Activated CD4-positive, alpha-beta T cell treated with anti-CD3 and anti-CD28 coated beads for 1 hour (primary cell): ENCODE results near the gene PCMTD2.
A peak's percentile ranks its signal among the peaks of the same experiment; 100 is the strongest.
"Not testable (repeated sequence)": the region's sequence is repeated elsewhere in the genome, so short reads cannot be mapped to it uniquely, and the experiment has no call there.

ENCODE experiments used
- DNase-seq: peaks from one replicate; pipeline ENCODE4 v3.0.0-alpha.2; 2020

The PCMTD2 gene

DNA sequence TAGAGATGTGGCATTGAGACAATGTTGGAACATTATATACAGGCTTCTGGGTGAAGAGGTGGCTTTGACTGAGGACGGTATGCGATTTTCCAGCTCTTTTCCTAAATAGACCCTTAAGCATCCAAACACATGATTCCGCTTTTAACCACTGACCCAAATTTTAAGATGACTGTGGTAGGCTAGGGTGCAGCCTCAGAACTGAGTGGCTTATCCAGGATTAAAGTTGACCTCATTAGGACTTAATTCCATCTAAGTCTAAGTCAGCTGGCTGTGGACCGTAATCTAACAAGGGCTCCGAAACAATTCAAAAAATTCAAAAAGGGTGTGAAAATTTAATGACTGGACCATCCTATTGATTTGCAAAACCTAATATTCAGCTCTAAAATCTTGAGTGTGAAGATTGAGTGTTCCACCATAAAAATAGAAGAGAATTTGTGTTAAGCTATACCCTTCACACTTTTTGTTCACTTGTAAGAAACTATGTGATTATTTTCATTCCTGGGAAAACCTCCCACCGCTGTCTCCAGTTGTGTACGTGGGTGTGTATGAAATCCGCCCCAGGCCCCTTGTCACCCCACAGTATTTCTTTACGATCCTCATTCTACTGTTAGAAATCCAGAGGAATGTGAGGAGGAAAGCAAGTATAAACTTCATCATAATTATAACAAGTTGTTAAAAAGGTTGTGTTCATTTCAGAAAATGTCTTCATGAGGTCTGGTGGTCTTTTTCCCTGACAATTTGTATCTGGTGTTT, 2.7 kb downstream of the PCMTD2 start:
- DNase-seq: no peak

DNA sequence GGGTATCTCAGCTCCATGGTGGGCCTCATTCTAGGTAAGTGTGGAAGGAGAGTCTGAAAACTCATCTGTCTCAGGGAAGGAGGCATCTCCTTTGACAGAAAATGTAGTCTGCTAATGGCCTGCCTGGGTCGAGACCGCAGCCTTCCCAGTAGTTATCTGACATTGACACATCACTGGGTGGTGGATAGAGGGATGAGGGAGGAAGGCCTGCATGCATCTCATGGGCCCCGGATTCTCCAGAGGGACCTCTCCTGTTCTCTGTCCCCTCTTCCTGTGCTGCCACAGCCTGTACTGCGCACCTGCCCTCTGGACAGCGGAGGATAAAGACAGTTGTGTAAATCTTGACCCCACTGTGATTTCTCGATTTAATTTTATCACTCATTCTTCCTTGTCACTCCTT, 4.7 kb downstream of the PCMTD2 start:
- no peak for DNase-seq

DNA sequence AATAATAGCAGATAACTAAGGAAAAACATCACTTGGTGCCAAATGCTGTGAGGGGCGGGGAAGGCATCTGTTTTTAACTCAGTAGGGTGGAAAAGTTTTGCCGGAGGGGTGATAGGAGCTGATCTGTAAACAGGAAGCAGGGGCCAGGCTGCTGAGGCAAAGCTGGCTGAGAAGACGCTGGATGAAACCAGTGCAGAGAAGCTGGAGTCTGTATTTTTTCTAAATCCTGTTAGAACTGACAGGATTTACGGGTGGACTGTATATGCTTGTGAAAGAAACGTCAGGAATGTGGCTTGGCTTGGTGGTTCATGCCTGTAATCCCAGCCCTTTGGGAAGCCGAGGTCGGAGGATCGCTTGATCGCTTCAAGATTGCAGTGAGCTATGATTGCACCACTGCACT, 5.6 kb downstream of the PCMTD2 start:
- DNase-seq: no peak

DNA sequence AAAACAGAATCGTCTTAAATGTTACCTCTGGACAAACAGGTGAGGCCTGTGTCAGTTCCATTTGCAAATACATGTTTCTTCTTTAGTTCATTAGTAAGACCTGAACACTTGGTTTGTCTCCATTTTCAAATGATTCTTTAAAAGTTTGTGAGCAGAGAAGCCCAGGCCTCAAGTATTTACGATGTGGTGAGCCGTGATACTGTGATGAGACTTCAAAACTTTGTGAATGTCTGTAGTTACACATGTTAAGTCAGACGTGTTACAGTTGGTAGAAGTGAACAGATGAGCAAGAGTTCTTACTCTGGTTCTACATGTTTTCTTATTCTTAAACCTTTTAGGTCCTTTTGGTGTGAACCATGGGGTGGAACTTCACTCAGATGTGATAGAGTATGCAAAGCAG, 8.5 kb downstream of the PCMTD2 start:
- DNase-seq: no peak

DNA sequence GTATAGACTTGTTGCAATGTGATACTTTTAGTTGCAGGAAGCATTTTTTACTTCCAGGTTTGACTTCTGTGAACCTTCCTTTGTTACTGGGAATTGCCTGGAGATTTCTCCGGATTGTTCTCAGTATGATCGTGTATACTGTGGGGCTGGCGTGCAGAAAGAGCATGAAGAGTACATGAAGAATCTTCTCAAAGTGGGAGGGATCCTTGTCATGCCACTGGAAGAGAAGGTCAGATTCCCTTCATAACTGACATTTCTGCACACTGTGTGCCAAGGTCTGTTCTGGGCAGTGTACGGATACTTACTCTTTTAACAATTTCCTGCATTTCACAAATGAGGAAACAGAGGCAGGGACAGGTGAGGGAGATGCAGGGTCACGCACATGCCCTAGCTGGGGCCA, 9.7 kb downstream of the PCMTD2 start:
- DNase-seq: no peak

DNA sequence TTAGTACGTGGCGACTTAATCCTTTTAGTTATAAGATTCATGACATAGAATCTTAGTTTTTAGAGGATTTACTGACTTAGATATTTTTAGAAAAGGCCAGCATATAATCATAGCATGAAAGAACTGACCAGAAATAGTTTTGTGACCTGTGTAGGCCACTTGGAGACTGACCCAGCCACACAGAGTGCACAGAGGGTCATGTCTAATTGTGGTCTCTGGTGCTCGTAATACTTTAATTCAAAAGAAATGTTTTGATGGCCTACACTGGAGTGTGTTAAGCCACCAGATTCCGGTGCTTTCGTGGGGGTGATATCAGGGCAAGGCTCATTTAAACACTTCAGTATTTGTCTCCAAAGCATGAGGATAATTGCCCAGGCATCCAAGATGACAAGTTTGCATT, 11.4 kb downstream of the PCMTD2 start:
- no peak for DNase-seq

DNA sequence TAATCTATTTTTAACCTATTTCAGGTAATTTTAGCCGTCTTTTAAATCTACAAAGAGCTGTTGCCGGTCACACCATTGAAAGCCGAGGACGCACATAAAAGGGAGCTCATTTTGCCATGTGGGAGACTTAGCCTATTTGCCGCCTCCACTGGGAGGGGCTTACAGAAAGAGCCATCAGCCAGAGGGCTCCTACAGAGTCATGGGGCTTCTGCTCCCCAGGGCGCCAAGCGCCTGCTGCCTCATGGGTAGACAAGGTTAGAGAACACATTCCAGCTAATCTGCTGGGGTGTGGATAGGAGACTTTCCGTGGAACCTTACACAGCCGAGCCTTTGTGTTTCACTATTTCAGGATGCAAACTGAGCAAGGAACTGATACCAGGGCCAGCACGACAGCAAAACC, 12.6 kb downstream of the PCMTD2 start:
- no peak for DNase-seq

DNA sequence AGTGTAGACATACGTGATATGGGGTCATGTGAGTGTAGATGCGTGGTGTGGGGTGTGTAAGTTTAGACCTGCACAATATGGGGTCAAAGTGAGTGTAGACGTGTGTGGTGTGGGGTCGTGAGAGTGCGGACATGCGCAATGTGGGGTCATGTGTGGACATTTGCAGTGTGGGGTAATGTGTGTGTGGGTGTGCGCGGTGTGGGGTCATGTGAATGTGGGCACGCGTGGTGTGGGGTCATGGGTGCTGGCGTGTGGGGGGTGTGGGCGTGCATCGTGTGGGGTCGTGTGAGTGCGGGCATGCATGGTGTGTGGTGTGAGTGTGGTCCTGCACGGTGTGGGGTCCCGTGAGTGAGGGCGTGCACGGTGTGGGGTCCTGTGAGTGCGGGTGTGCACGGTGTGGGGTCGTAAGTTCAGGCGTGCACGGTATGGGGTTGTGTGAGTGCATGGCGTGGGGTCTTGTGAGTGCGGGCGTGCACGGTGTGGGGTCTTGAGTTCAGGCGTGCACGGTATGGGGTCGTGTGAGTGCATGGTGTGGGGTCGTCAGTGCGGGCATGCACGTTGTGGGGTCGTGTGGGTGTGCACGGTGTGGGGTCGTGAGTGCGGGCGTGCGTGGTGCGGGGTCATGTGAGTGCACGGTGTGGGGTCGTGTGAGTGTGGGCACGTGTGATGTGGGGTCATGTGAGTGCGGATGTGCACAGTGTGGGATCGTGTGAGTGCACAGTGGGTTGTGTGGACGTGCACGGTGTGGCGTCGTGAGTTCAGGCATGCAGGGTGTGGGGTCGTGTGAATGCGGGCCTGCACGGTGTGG, 14.3 kb downstream of the PCMTD2 start:
- no peak for DNase-seq

DNA sequence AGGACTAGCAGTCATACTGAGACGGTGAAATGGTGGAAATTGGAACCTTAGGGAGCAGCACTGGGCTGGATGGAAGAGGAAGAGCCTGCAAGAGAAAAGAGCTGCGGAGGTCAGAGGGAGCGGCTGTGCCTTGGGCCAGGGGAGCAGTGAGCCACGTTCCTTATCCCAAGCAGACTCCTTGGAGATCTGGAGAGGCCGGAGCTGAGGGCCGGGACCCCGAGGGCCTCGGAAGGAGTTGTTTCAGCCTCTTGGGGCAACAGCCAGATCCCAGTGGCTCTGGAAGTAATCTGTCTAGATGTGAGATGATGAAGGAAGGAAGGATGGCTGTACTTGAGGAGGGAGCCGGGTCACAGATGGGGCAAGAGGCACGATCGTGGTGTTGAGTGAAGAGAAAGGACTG, 16.1 kb downstream of the PCMTD2 start:
- no peak for DNase-seq

DNA sequence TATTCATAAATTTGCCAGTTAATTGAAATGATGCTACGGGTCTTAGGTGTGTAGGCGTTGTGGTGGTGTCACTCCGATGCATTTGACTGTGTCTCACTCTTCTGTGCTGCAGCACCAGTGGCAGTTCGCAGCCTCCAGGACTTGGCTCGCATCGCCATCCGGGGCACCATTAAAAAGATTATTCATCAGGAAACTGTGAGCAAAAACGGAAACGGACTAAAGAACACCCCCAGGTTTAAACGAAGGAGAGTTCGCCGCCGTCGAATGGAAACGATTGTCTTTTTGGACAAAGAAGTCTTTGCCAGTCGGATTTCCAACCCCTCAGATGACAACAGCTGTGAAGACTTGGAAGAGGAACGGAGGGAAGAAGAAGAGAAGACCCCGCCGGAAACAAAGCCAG, 17.6 kb downstream of the PCMTD2 start:
- no peak for DNase-seq

DNA sequence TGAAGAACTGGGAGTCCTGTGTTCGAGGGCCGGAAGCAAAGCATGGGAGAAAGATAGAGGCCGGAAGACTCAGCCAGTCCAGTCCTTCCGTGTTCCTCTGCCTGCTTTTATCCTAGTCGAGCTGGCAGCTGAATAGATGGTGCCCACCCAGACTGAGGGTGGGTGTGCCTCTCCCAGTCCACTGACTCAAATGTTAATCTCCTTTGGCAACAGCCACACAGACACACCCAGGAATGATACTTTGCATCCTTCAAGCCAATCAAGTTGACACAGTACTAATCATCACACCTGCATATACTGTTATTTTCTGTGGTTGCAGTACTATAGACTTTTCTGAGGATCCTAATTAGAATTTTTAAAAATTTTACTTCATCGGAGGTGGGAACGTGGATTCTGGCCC, 21.3 kb downstream of the PCMTD2 start:
- no peak for DNase-seq

DNA sequence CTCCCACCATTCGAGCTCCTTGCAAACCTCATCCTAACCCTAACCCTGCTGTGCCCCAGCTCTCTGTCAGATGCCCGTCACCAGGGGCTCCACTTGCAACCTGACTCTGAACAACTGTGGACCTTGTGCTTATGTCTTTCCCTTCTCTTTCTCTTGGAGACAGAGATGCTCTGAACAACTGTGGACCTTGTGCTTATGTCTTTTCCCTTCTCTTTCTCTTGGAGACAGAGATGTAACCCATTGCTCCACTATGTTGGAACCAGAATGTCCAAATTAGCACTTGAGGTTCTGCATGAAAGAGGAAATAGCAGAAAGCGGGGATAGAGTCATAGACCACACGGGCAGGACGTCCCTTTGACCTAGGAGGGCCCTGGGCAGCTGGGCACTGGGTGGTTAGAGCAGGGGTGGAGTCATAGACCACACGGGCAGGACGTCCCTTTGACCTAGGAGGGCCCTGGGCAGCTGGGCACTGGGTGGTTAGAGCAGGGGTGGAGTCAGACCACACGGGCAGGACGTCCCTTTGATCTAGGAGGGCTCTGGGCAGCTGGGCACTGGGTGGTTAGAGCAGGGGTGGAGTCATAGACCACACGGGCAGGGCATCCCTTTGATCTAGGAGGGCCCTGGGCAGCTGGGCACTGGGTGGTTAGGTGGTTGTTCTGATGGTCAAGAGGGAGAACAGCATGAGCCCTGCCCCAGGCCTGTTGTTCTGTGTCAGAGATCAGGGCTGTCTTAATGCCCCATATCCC, 22.2 kb downstream of the PCMTD2 start:
- DNase-seq: no peak

DNA sequence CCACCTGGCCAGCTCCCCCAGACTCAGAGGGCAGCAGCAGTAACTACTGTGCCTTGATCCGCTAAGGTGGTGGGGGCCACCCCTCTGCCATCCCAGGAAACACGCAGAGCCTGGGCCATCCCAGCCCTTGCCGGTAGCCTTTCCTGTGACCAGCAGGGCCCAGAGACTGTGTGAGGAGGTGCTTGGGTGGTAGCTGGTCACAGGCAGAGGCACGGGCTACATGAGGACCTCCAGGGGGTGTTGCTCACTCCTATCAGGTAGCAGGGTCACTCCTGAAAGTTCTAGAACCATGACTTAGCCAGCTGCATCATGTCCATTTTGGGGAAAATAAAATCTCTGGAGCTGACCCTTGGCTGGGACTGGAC, 22.8 kb downstream of the PCMTD2 start:
- DNase-seq: no peak

DNA sequence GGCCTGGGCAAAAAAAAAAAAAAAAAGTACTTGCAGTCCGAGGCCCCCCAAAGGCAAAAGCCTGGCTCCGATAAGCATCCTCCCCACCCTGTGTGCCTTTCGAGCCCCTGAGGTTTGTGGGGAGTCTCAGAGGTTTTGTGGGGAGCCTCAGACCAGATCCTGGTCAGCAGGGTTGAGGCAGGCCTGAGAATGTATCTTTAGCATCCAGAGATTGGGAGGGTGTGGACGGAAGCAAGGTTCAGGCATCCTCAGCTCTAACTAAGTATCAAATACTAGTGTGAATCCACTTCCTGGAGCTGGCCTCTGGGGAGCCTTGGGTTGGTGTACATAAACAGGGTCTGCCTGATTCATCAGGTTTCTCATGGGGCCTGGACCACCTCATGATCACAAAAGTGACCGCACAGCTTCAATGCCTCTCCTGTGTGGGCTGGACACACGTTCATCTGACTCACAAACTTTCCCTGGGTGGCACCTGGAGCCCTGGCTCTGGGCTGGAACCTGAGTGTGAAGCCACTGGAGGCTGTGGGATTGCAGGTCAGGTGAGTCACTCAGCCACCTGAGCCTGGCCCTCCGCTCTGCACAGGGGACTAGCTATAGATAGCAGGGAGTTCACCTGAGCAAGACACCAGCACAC, 24.4 kb downstream of the PCMTD2 start:
- no peak for DNase-seq

DNA sequence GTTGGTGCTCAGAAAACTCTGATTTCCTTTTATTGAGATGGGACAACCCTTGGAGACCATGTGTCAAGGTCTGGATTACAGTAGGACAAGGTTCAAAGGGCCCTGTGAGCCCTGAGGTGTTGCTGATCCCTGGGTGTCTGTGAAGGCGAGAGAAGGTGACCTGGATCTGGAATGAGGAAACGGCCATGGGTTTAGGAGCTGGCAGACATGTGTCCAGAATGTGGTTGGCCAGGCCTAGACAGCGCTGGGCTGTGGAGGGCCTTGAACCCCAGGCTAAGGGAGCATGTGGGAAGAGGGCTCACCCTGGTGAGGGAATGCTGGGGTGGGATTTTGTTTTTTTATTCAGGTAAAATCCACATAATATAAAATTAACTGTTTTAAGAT, 24.9 kb downstream of the PCMTD2 start:
- no peak for DNase-seq

DNA sequence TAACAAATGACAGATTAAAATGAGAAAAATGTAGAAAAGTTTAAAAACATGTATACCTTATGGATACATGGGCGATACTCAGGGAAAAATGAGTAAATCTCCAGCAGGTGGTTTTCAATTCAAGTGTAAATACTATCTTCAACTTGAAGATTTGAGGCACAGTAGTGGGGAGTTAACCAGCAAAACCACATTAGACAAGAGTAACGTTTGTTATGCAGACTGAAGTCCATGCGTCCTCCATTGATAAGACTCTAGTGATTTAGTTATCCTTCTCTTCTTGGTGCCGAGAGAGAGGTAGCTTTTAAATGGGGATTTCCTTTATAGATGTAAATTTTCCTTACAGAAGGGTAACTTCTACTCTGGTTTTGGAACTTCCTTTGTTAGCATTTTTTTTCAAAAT, 28.1 kb downstream of the PCMTD2 start:
- no peak for DNase-seq

DNA sequence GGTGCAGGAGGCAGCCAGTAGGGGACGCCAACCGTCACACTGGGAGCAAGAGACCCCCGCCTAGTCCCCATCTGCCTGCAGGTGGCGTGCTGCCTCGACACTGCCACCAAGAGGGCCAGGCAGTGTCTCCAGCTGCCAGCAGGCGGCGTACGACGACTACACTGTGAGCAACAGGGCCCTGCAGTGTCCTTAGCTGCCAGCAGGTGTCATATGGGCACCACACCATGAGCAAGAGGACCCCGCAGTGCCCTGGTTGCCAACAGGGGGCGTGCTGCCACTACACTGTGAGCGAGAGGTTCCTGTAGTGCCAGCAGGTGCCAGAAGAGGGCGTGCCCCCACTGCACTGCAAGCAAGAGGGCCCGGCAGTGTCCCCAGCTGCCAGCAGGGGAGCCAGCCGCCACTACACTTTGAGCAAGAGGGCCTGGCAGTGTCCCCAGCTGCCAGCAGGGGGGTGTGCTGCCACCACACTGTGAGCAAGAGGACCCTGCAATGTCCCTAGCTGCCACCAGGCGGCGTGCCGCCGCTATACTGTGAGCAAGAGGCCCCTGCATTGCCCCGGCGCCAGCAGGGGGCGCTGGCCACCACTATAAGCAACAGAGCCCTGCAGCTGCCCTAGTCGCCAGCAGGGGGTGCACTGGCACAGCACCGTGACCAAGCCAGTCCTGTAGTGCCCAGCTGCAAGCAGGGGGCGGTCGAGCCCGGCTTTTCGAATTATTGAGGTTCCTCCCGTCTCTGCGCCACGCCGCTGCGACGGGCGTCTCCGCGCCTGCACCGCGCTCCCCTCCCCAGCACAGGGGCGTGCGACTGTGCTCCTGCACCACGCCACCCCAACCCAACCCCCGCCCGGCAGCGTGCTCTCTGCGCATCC, 30.3 kb downstream of the PCMTD2 start:
- peak; percentile 47 for DNase-seq

DNA sequence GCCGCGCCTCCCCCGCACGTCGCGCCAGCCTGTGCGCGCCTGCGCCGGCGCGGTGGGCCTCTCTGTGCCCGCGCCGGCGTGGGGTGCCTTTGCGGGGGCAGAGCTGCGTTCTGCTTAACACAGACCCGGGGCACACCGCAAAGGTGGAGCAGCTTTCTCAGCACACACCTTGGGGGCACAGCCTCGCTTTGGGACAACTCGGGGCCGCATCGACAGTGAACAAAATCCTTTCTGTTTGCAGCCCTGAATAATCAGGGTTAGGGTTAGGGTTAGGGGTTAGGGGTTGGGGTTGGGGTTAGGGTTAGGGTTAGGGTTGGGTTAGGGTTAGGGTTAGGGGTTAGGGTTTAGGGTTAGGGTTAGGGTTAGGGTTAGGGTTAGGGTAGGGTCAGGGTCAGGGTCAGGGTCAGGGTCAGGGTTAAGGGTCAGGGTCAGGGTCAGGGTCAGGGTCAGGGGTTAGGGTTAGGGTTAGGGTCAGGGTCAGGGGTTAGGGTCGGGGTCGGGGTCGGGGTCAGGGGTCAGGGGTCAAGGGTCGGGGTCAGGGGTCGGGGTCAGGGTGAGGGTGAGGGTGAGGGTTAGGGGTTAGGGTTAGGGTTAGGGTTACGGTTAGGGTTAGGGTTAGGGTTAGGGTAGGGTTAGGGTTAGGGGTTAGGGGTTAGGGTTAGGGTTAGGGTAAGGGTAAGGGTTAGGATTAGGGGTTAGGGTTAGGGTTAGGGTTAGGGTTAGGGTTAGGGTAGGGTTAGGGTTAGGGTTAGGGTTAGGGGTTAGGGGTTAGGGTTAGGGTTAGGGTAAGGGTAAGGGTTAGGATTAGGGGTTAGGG, 31.1 kb downstream of the PCMTD2 start:
- not testable (repeated sequence) for DNase-seq

DNA sequence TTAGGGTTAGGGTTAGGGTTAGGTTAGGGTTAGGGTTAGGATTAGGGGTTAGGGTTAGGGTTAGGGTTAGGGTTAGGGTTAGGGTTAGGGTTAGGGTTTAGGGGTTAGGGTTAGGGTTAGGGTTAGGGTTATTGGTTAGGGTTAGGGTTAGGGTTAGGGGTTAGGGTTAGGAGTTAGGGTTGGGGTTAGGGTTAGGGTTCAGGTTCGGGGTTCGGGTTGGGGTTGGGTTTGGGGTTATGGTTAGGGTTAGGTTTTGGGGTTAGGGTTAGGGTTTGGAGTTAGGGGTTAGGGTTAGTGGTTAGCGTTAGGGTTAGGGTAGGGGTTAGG, 31.7 kb downstream of the PCMTD2 start:
- not testable (repeated sequence) for DNase-seq

DNA sequence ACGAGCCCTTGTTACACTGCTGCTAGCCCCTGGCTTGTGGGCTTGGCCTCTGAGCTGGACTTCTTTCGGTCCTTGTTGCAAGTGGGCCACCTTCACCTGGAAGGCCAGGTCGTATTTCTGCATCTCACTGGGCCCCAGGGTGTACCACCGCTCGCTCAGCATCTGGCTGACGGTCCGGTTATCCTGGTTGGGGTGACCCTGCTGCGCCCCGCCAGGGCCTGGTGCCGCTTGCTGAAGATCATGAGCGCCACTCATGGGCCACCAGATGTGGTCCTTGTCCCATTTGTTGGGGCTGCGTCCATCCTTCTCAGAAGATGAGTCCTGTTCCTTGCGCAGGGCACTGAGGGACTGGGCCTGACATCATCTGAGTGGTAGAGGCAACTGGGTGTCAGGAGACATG, 36.6 kb downstream of the PCMTD2 start:
- DNase-seq: not testable (repeated sequence)

DNA sequence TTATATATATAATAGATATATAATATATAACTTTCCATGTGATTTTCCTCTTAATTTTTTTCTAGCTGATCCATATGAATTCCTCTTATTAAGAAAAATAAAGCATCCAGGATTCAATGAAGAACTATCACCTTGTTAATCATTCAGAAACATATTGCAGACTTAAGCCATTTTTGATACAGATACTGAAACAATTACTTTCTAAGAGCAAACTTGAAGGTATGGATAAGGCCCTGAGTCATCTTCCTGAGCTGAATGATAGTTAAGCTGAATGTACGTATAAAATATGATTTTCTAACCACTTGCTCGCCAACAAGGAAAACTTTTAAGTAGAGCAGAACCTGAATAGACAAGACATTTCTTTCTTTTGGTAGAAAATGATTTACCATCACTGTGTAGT, 47.5 kb downstream of the PCMTD2 start:
- not testable (repeated sequence) for DNase-seq

DNA sequence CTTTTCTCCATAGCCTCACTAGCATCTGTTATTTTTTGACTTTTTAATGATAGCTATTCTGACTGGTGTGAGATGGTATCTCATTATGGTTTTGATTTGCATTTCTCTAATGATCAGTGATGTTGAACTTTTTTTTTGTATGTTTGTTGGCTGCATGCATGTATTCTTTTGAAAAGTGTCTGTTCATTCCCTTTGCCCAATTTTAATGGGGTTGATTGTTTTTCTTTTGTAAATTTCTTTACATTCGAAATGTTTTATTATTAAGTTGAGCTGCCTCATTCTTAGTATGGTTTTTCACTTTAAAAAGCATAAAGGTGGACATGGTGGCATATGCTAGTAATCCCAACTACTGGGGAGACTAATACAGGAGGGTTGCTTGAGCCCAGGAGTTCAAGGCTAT, 58.2 kb downstream of the PCMTD2 start:
- not testable (repeated sequence) for DNase-seq
